Mucosa of gallbladder (tissue), 1 donor: ENCODE data around the gene FUT6. TPM values are rescaled to one million over a fixed set of nuclear protein-coding genes. Genes with fewer than 3 reads are reported as not detected.
A peak's percentile ranks its signal among the peaks of the same experiment; 100 is the strongest.

Experiments
- DNase-seq: peaks from one replicate; pipeline ENCODE4 v3.0.0-alpha.2; 2020; ENCODE audit warnings: low spot score
- total RNA-seq: library from RNA; stranded (reverse); gene quantifications from one replicate; pipeline ENCODE4 v1.2.1, GENCODE V29; 2021
- donor health status: DM: no; HTN: no; CAD: no.

The FUT6 gene
- total RNA-seq, 1 donor from 2014 or later, result 81.2 TPM

DNA sequence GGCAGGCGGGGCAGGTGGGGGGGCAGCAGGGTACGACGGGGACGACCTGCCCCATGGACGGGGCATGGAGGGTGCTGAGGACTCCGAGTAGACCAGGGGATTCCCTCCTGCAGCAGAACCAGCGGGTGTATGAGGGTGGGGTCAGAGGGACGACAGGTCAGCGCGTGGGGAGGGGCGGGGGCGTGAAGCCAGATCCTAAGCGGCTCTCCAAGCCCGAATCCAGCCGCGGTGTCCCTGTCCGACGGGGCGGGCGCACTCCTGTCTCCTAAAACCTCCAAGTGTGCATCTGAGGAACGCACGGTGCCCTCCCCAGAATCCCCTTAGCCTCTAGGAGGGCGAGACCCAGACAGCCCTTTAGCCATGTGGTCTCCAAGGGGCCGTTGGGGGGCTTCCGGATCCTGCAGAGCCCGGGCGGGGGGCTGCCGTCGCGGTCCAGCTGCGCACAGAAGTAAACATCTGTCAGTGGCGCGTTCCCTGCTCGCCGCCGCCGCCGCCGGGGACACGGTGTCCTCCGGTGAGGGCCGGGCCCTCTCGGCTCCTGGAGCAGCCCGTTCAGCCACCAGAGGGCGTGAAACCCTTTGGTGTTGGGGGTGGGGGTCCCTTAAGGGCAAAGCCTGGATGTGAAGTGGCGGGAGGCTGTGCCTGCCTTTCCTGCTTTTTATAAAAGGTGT is 33.9 kb downstream of the FUT6 start:
- DNase-seq, result peak; percentile 67

DNA sequence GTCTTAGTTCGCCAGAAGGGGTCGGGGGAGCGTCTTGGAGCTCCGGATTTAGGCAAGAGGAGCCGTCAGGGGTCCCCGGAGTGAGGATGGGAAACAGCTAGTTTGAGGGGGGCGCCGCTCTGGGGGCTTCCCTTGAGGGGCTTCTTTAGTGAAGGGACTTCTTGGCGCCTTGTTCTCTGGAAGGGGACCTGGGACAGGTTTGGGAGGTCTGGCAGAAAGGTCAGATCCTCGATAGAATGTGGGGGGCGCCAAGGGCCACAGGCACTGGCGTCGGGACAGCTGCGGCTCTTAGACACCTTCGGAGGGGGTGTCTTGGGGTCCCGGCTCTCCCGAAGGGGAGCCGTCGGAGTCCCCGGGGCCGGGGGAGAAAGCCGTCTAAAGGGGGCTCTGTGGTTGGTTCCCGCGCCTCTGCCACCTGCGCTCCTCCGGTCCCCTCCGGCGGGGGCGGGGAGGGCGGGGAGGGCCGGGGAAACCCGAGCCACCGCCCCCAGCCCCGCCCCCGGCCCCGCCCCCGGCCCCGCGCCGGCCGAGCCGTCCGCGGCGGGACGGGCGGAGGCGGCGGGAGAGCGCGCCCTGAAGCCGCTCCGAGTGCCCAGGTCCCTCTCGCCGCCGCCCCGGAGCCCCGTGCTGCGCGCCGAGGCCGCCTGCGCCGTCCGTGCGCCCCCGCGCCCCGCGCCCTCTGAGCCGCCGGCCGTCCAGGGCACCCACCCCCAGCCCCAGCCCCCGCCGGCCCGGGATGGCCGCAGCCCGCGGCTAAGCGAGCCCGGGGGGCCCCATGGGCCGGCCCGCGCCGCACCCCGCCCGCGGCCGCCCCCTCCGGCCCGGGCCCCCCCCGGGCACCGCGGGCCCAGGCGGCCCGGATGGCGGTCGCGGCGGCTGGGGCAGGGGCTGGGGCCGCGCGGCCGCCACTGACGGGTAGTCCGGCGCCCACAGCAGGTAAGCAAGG is 34.7 kb downstream of the FUT6 start, which contains the start of gene NRTN:
TSS of gene NRTN (plus strand) at position 552 of the 946 bp plus-strand sequence. CDS start 19,099 bp downstream, outside the sequence.
- DNase-seq, result no peak

DNA sequence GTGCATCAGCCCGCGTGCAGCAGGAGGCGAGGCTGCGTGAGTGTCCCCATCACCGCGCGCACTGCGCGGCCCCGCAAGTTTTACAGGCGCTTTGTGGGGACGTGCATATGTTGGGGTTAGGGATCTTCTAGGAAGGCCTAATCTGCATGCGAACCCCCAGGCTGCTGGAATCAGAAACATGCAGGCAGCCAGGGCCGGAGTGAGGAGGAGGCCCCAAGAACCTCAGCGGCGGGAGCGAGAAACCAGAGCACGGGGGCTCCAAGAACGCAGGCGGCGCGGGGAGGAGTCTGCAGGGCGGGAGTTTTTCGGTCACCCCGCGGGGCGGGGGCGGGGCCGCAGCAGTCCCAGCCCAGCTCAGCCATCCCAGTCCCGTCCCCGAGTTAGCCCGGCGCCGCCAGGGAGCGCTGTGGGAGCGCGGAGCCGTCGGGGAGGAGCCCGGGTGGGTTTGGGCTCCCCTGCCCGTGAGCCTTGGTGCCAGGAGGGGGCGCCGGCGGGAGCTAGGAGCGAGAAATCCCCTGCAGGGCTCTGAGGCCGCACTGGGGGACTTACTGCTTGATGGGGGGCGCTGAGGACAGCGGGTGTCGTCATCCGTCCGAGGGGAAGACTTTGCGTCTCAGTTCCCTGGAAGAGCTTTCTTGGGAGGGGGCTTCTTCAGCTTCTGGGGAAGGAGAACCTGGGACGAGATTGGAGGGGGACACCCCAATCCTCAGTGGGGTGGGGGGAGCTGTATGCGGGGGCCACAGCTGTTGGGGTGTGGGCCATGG is 35.6 kb downstream of the FUT6 start:
- peak; percentile 85 for DNase-seq

DNA sequence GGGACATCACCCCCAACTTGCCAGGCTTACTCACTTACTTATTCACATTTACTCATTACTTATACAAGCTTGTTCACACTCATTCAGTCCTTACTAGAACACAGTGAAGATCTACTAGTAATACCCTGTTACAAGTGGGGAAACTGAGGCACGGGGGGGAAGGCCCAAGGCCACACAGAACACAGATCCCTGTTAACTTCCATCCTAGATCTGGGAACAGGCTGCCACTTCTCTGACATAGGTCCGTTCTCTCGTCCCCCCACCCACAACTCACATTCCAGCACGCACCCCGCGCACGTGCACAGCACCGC is 36.1 kb downstream of the FUT6 start:
- no peak for DNase-seq

DNA sequence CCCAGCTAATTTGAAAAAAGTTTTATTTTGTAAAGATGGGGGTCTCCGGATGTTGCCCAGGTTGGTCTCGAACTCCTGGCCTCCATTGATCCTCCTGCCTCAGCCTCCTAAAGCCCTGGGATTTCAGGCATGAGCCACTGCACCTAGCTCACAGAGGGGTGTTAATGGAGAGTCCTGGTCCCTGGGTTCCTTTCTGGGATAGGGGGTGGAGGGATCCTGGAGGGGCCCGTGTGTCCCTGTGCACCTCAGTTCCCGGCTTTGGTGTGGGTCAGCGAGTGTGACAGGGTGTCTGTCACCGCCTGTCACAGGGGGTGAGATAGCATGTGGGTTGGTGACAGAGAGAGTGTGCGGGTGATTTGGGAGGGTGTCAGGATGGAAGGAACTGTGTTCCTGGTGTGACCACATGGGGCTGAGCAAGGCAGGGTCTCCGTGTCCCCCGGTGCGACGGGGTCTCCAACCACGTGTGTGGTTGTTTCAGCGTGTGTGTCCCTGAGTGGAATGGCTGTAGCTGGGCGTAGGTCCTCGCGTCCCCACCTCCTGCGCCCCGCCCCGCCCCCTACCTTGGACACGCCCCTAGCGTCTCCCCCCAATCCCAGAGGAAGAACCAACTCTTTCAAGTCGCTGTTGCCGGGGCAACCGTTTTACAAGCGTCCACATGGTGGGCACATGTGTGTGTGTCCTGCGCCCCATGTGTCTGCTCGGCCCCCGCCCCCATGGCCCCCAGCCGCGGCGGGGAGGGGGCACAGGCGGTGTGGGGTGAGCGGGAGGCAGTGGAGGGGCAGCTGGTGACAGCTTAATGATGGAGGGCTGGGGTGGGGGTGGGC is 37.5 kb downstream of the FUT6 start:
- no peak for DNase-seq

DNA sequence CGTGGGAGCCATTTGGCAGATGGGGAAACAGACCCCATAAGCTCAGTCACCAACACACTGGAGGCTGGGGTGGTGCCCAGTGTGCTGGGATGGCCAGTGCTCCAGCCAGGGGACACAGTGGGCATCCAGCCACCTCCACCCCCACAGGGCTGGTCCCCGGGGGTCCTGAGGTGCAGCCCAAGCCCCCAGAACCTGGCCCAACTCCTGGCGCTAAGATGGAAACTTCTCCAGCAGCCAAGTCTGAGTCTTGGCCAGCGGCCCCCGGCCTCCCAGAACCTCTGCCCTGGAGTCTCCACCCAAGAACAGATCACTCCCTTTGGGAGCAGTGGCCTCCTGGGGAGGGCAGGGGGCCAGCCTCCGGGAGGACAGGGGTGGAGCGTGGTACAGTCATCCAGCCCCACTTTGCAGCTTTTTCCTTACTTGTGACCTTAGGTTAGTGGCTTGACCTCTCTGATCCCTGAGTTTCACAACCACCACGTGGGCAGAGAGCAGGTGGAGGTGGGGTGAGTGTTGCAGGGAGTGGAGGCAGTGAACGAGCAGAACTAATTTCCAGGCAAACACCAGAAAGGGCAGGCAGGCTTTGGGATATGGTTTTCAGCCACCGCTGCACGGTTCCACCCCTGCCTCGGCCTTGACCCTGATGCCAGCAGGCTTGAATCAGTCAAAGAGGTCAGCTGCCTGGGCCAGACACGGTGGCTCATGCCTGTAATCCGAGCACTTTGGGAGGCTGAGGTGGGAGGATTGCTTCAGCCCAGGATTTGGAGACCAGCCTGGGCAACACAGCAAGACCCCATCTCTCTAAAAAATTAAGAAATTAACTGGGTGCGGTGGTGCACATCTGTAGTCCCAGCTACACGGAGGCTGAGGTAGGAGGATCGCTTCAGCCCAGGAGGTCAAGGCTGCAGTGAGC is 38.9 kb downstream of the FUT6 start:
- DNase-seq, result no peak

DNA sequence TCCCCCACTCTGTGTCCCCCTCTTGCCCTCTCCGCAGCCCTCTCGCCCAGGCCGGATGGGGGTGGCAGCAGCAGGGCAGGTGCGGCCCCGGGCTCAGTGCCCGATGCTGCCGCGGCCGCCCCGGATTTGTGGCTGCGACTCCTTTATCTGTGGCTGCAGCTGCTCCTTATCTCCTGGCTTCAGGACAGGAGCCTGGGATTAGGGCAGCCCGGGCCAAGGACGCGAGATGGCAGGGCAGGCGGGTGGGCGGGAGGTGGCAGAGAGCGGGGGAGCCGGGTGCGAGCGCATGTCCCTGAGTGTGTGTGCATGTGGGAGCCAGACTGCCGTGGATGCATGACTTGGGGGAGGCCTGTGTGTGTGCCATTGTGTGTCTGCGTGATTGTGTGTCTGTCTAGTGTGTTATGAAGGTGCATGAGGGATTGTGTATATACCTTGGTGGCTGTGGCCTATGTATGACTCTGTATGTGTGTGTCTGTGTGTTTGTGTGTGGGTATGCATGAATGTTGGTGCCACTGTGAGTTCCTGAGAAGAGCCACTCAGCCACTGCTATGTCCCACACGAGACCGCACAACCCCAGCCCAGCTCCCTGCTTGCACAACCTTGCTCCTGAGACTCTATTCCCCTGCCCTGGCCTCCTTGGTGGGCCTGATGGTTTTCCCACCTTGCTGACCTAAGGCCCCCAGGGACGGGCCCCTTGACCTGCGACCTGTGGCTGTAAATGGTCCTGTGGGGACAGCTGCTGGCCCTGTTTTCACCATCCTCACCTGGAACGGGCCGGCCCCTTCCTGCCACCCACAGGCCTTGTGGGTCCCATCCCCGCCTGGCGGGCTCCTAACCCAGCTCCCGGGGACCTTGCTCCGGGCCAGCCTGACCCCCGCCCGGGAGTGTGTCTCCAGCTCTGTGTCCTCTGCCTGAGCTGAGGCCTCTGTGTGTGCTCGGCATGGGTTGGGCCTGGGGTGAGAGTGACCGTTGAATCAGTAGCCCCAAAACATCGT is 40.0 kb downstream of the FUT6 start:
- DNase-seq, result no peak

DNA sequence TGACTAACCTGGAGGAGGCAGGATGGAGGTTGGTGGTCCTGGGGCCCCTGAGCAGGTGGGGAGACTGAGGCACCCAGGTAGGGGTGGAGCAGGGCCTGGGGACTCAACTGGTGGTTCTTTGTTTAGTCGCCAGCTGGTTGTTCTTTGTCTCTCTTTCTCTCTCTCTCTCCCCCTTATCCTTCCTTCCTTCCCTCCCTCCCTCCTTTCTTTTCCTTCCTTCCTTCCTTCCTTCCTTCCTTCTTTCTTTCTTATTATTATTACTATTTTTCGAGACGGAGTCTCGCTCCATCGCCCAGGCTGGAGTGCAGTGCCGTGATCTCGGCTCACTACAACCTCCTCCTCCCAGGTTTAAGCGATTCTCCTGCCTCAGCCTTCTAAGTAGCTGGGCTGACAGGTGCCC is 41.3 kb downstream of the FUT6 start:
- no peak for DNase-seq

DNA sequence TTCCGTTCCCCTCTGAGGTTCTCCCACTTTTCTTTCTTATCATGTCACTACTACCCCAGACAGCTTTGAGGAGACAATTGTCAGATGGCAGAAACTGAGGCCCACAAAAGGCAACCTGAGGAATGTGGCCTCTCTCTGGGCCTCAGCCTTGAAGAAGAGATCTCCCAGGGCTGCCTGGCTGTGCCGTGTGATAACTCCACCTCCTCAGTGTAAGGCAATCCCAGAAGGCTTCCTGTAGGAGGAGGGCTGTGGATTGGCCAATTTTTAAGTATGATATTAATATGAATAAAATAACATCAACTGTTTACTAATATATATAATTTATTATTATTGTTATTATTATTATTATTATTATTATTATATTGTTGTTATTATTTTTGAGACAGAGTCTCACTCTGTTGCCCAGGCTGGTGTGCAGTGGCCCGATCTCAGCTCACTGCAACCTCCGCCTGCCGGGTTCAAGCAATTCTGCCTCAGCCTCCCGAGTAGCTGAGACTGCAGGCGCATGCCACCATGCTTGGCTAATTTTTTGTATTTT is 44.1 kb downstream of the FUT6 start:
- no peak for DNase-seq

DNA sequence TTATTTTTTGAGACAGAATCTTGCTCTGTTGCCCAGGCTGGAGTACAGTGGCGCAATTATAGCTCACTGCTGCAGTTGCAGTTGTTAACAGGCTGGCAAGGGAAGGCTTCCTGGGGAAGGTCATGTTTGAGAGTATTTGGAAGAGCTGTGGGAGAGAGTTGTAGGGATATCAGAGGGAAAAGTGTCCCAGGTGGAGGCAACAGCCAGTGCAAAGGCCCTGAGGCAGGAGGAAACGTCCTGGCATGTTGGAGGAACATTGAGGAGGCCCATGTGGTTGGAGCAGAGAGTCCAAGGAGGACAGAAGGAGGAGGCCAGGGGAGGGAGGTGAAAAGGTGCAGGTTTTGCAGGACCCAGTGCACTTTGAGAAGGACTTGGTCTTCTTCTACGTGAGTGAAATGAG is 46.3 kb downstream of the FUT6 start:
- no peak for DNase-seq

DNA sequence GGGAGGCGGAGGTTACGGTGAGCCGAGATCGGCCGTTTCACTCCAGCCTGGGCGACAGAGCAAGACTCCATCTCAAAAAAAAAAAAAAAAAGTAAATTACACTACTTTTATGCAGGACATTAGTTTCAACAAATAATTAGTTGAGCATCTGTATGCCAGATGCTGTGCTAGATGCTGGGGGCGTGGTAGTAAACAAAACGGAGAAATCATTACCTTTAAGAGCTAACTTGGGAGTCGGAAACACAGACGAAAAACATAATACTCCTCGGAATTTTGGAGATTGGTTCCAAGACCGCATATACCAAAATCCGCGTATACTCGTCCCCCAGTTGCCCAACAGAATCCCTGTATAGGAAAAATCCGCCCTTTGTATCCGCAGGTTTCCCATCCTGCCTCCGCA is 47.3 kb downstream of the FUT6 start:
- no peak for DNase-seq

DNA sequence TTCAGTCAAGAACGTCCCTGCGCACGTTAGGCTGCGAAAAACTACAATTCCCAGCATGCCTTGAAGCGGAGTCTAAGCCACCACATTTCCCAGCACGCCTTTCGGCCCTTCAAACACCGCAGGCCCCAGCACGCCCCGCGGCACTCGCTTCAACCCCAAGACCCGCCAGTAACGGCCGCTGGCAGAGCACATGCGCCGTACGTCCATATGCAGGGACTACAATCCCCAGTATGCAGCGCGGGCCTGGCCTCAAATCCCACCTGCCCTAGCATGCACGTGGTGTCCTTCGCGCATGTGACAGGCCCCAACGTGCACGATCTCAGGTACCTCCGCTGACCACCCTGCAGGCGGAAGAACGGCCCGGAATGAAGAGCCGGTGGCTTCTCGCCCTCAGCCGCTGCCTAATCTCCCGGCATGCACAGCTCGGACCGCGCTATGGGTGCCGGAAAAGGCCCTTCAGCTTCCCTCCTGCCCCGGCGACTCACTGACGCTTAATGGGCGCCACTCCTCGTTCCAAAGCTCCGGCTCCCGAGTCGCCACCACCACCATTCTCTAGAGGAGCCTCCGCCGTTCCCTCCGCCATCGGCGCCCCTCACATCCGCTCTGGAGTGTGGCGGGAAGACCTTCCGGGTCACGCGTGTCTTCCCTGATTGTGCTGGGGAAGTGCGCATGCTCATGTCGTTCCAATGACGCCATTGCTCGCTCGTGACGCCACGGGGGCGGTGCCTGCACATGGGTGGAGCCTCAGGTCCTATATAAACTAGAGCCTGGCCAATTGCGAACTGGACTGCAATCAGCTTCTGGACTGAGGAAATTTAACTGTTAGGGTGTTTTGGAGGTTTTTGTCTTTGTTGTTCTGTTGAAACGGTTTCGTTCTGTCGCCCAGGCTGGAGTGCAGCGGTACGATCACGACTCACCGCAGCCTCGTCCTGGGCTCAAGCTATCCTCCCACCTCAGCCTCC is 48.7 kb downstream of the FUT6 start, which contains the start of gene DUS3L:
TSS of gene DUS3L (minus strand) at position 605 of the 962 bp plus-strand sequence. CDS start at position 583, 22 bp downstream.
- DNase-seq, result peak; percentile 97

DNA sequence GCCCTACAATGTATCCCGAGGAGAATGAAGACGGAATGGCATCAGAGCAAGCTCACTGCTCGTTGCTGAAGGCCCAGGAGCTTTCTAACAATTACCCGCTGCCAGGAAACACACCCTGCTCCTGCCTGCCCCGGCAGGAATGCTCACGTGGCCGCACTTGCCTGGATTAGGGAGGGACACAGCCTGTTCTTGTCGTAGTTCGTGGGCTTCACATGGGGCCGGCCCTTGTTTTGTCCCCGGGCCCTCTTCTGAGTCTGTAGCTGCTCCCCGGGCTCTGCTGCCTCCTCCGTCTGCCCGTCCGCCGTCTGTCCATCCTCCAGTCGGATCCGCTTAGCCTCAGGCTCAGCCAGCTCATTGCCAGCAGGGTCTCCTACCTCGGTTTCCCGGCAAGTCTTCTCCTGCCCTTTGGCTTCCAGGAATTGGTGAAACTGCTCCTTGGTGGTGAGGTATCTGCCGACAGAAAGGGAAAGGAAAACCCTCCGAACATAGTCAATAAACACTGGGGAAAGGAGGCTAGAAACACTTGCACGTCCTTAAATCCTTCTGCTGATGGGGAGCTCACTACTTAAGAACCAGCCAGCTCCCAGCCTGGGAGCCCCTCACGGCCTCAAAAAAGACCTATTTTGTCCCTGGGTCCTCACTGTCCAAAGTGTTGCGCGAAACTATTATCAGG is 49.5 kb downstream of the FUT6 start:
- DNase-seq, result no peak

DNA sequence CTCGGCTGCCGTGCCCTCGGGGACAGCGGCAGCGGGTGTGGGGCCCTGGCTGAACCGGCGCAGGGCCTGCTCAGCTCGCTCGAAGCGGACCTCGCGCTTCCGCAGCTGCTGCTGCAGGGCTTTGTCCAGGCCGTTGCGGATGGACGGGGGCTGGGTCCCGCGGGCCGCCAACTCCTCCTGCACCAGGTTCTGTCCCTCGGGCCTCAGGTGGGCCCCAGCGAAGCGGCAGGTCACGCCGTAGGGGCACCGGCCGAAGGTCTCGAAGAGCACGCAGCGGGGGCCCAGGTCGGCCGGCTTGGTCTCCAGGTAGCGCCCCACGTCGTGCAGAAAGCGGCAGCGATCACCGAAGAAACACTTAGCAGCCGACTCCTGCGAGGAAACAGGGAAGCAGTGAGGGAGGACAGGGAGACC is 50.1 kb downstream of the FUT6 start:
- no peak for DNase-seq

DNA sequence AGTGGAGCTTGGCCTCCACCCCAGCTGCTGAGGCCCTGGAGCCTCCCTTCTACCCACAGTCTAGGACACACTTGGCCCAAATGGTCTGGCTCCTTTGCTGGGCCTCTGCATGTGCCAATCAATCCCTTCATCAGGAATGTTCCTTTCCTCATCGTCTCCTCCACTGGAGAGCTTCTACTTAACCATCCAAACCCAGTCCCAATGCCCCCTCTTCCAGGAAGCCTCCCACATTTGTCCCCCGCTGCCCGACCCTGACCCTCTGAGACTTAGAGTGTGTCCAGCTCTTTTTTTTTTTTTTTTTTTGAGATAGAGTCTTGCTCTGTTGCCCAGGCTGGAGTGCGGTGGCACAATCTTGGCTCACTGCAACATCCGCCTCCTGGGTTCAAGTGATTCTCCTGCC is 51.1 kb downstream of the FUT6 start:
- DNase-seq, result no peak

DNA sequence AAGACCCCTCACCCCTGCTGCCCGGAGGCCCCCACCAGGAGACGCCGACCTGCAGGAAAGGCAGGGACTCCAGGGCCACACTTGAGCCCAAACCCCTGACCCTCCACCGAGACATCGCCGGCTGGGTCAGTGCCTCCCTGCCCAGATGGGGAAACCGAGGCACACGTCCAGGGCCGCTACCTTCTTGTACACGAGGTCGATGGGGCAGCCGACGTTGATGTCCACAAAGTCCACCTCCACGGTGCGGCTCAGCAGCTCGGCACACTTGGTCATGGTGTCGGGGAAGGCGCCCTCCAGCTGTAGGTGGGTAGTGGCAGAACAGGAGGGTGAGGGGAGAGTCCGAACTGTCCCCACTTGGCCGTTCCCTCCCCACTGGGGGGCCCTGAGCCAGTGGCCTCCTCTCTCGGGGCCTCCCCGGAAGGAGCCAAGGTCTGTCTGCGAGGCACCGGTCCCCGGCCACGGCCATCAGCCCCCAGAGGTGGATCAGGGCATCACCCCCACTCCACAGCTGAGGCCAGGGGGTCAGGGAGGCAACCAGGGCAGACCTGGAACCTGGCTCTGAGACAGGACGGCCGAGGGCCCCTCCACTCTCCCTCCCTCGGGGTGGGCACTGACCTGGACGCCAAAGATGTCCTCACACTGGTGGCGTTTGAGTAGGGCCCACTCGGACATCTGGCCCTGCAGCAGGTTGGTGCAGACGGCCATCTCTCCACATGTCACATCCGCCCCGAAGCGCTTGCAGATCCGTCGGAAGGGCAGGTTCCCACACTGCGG is 51.9 kb downstream of the FUT6 start:
- no peak for DNase-seq
